HEK293T (cell line): ENCODE measurements around the gene LHPP.

ENCODE experiments used
- CTCF ChIA-PET: fragments of 350-600 bp; formaldehyde crosslinking; extraction: SDS; loops from one replicate; lab custom pipeline; 2021; ENCODE audit warnings: antibody characterized with exemption, inconsistent platforms; lab: Yijun Ruan, JAX
- POLR2A ChIA-PET: fragments of 350-600 bp; formaldehyde crosslinking; extraction: SDS; loops from one replicate; lab custom pipeline; 2020; ENCODE audit warnings: antibody characterized with exemption, inconsistent platforms; lab: Yijun Ruan, JAX
- DNase-seq: peaks from one replicate; pipeline ENCODE4 v3.0.0; 2012; ENCODE audit warnings: mixed read lengths; ENCODE audit errors: extremely low spot score
- ARNT ChIP-seq: fragments of 450-650 bp; IDR thresholded peaks from 2 replicates; pipeline ENCODE4 v1.6.1; 2017; ENCODE audit warnings: mild to moderate bottlenecking
- BHLHE40 ChIP-seq: fragments of 450-650 bp; IDR thresholded peaks from 2 replicates; pipeline ENCODE4 v1.6.1; 2016; ENCODE audit warnings: mild to moderate bottlenecking, moderate library complexity, borderline replicate concordance
- CTBP1 ChIP-seq: fragments of 450-650 bp; IDR thresholded peaks from 2 replicates; pipeline ENCODE4 v1.6.1; 2016; ENCODE audit warnings: borderline replicate concordance
- ELF4 ChIP-seq: fragments of 450-650 bp; IDR thresholded peaks from 2 replicates; pipeline ENCODE4 v1.6.1; 2017; ENCODE audit warnings: antibody characterized with exemption
- FOXA1 ChIP-seq: fragments of 450-650 bp; IDR thresholded peaks from 2 replicates; pipeline ENCODE4 v1.6.1; 2016; ENCODE audit warnings: mild to moderate bottlenecking
- FOXK2 ChIP-seq: fragments of 450-650 bp; IDR thresholded peaks from 2 replicates; pipeline ENCODE4 v1.6.1; 2016; ENCODE audit warnings: mild to moderate bottlenecking
- FOXM1 ChIP-seq: fragments of 450-650 bp; IDR thresholded peaks from 2 replicates; pipeline ENCODE4 v1.6.1; 2017; ENCODE audit warnings: mild to moderate bottlenecking, borderline replicate concordance
- HDGF ChIP-seq: fragments of 450-650 bp; IDR thresholded peaks from 2 replicates; pipeline ENCODE4 v1.6.1; 2017; ENCODE audit warnings: antibody characterized with exemption, borderline replicate concordance
- L3MBTL2 ChIP-seq: fragments of 450-650 bp; conservative IDR thresholded peaks from 2 replicates; pipeline ENCODE4 v1.6.1; 2016; ENCODE audit warnings: mild to moderate bottlenecking
- LEF1 ChIP-seq: fragments of 450-650 bp; IDR thresholded peaks from 2 replicates; pipeline ENCODE4 v1.6.1; 2017; ENCODE audit warnings: mild to moderate bottlenecking, borderline replicate concordance
- NFRKB ChIP-seq: fragments of 450-650 bp; IDR thresholded peaks from 2 replicates; pipeline ENCODE4 v1.6.1; 2016; ENCODE audit warnings: mild to moderate bottlenecking, moderate library complexity
- PKNOX1 ChIP-seq: fragments of 450-650 bp; IDR thresholded peaks from 2 replicates; pipeline ENCODE4 v1.6.1; 2016
- SP1 ChIP-seq: fragments of 450-650 bp; IDR thresholded peaks from 2 replicates; pipeline ENCODE4 v1.6.1; 2017
- SUZ12 ChIP-seq: fragments of 450-650 bp; IDR thresholded peaks from 2 replicates; pipeline ENCODE4 v1.6.1; 2016; ENCODE audit warnings: mild to moderate bottlenecking
- TARDBP ChIP-seq: fragments of 450-650 bp; IDR thresholded peaks from 2 replicates; pipeline ENCODE4 v1.6.1; 2016
- ZNF384 ChIP-seq: fragments of 450-650 bp; IDR thresholded peaks from 2 replicates; pipeline ENCODE4 v1.6.1; 2016

The LHPP gene

GRCh38 chr10:124418726-124419501 is 42.7 kb upstream of the LHPP start, which contains the start of gene OAT:
Gene OAT, minus strand, starts transcription at chr10:124418923. Its CDS starts 6,752 bp downstream, at chr10:124412171.
- peak; percentile 99 for DNase-seq
- ChIA-PET CTCF (interaction anchor here (0.6 to 0.7 kb wide), 2 partner anchors 114 to 293 kb away, joined by 3 to 4 read pairs; no protein-coding TSS in a partner anchor), POLR2A (interaction anchor here (0.6 to 1.9 kb wide), 10 partner anchors 8 to 424 kb away, joined by 3 to 7 read pairs (median 4); partner anchors contain the start of gene LHPP)
- TF ChIP-seq HDGF, result 0 out of 2 replicates have a peak, but pooled peaks have one; percentile 83
- no peak; the same call in 1 of the 2 replicates for TF ChIP-seq ELF4
- no peak for TF ChIP-seq BHLHE40
- TF ChIP-seq LEF1, result no peak
- TF ChIP-seq L3MBTL2, result peak; percentile 50
- TF ChIP-seq PKNOX1, result peak; percentile 11; the same call in 1 of the 2 replicates
- TF ChIP-seq CTBP1, result 0 out of 2 replicates have a peak, but pooled peaks have one; percentile 4
- no peak for TF ChIP-seq FOXK2
- TF ChIP-seq ZNF384, result no peak
- TF ChIP-seq SP1, result no peak

GRCh38 chr10:124419635-124420034 is 42.0 kb upstream of the LHPP start:
- ChIA-PET POLR2A (interaction anchor here (1.9 kb wide), 1 partner anchor 18 kb away, joined by 7 read pairs; no protein-coding TSS in a partner anchor), CTCF (interaction anchor here (0.6 kb wide), 1 partner anchor 113 kb away, joined by 4 read pairs; no protein-coding TSS in a partner anchor)
- TF ChIP-seq FOXK2, result no peak
- TF ChIP-seq SUZ12, result no peak
- no peak for TF ChIP-seq ELF4
- no peak for TF ChIP-seq NFRKB
- no peak for DNase-seq

- no peak for DNase-seq
- no peak for TF ChIP-seq TARDBP
- no peak for TF ChIP-seq SUZ12
- TF ChIP-seq HDGF, result no peak
- TF ChIP-seq FOXM1, result no peak
- TF ChIP-seq ARNT, result no peak
- TF ChIP-seq LEF1, result no peak
- TF ChIP-seq PKNOX1, result no peak
- TF ChIP-seq NFRKB, result no peak
- no peak for TF ChIP-seq BHLHE40
- no peak for TF ChIP-seq SP1
- no peak for TF ChIP-seq FOXK2
- no peak for TF ChIP-seq ELF4
- no peak for TF ChIP-seq FOXA1
- TF ChIP-seq L3MBTL2, result no peak
- TF ChIP-seq ZNF384, result no peak
- no peak for TF ChIP-seq CTBP1
- POLR2A ChIA-PET, result no interaction called here
- CTCF ChIA-PET, result interaction anchor here (1.1 kb wide), 1 partner anchor 17 kb away, joined by 3 read pairs; no protein-coding TSS in a partner anchor
Observed at GRCh38 chr10:124420254-124420653, 41.4 kb upstream of the LHPP start.

- TF ChIP-seq LEF1, result no peak
- TF ChIP-seq FOXA1, result no peak
- no peak for TF ChIP-seq HDGF
- no peak for TF ChIP-seq ARNT
- no peak for TF ChIP-seq NFRKB
- no peak for DNase-seq
- CTCF ChIA-PET, result no interaction called here
- POLR2A ChIA-PET, result no interaction called here
Observed at GRCh38 chr10:124422742-124423141, 38.9 kb upstream of the LHPP start.

- TF ChIP-seq NFRKB (no peak), SUZ12 (no peak), SP1 (no peak), L3MBTL2 (no peak), CTBP1 (no peak), BHLHE40 (no peak)
- ChIA-PET CTCF (interaction anchor here (0.7 kb wide), 1 partner anchor 1708 kb away, joined by 6 read pairs; no protein-coding TSS in a partner anchor), POLR2A (no interaction called here)
- no peak for DNase-seq
Observed at GRCh38 chr10:124423813-124424212, 37.8 kb upstream of the LHPP start.

GRCh38 chr10:124425227-124425962 is 36.2 kb upstream of the LHPP start:
- DNase-seq, result no peak
- no peak for TF ChIP-seq LEF1
- TF ChIP-seq ELF4, result no peak
- no peak for TF ChIP-seq SUZ12
- no peak for TF ChIP-seq PKNOX1
- ChIA-PET CTCF (interaction anchor here (0.7 kb wide), 1 partner anchor 72 kb away, joined by 5 read pairs; no protein-coding TSS in a partner anchor), POLR2A (no interaction called here)
